ENCODE data around the gene DUSP10.
A peak's percentile ranks its signal among the peaks of the same experiment; 100 is the strongest.

The DUSP10 gene

DNA sequence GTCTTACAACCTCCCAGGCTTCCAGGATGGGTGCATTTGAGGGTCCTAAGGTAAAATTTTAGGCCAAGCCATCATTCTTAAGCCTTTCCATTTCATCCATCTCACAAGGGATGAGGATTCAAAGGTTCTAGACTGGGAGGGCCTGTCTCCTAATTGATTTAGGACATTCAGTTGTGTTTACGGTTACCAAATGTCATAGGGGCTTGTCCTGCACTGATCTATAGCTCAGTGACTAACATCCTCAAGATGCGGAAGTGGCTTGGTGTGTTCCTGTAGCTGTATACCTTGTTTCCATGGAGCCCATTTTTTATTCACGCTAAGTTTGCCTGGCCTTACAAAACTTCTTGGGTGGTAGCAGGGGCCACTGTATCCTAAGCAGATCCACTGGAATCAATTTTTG lies 52.8 kb downstream of the DUSP10 start:
- DNase-seq: no peak

GRCh38 chr1:221688488-221688843 lies 53.4 kb downstream of the DUSP10 start:
- no peak for DNase-seq

- DNase-seq: no peak
Observed at GRCh38 chr1:221687836-221688487, 53.9 kb downstream of the DUSP10 start.

- DNase-seq: no peak
Observed at GRCh38 chr1:221683681-221684080, 58.2 kb downstream of the DUSP10 start.

DNA sequence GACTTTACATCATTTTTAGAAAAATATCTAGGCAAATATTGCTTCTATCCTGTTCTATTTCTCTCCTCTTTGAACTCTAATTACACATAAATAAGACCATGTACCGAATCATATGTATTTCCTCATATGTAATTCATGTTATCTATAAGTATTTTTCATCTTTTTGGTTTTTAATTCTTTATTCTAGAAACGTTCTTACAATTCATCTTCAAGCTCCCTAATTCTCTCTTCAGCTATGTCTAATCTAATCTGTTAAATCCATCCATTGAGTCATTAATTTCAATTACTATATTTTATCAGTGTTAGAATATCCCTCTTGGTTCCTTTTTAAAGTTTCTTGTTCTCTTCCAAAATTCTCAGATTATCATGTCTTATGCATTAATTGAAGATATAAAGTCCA lies 61.8 kb downstream of the DUSP10 start:
- no peak for DNase-seq

GRCh38 chr1:221678014-221678413 lies 63.9 kb downstream of the DUSP10 start:
- no peak for DNase-seq

DNA sequence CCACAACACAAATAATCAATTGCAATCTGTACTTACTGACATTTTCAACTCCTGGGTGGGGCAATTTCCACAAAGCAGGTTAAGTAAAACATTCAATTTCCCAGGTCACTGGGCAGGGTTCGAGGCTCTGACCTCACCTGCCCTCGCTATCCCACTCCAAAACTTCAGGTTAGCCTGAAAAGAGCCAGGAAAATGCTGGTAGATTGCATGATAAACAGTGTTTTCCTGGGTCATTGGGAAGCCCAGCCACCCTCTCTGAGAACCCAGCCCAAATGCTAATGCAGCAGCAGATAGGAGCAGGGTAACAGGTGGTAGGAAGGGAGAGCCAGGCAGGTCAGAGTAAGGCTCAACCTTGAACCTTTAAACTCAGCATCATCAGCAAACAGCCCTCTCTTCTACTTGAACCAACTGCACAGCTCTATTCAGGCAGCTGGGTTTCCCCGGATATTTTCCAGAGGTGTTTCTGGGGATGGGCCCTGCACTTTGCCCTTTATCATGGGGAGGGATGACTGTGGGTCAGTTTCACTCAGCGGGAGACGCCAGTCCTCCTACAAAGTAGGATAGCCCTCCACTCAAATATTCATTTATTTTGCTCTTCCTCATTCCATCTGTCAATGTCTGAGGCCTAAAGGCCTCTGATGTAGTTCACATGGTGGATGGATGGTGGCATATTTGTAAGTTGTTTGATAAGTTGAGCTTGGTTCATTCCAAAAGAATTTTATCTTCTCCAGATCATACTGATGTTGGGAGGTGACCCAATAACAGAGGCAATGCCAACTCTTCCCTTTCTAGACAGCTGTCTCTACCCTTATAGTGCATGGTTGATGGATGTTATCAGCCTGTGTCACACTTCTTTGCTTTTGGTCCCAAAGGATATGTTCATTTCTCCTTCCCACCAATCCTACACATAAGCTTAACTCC lies 65.7 kb downstream of the DUSP10 start:
- DNase-seq: no peak

- DNase-seq: no peak
Observed at GRCh38 chr1:221672965-221673364, 68.9 kb downstream of the DUSP10 start.

DNA sequence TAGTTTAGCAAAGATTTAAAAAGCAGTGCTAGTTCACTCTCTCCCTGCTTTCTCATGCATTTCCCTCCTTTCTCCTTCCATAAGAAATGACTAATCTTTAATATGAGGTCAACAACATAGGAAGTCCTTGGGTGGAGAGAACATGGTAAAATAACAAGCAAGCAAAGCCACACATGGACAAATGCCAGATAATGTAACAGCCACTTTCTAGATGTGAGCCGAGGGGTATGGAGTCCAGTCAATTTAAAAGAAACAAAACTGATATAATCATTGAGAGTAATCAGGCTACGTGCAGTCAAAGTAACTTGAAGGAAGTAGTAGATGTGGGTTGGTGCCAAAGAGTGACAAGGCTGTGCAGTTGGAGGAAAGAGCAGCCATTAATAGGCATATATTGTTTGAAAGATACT lies 69.6 kb downstream of the DUSP10 start:
- DNase-seq: no peak

DNA sequence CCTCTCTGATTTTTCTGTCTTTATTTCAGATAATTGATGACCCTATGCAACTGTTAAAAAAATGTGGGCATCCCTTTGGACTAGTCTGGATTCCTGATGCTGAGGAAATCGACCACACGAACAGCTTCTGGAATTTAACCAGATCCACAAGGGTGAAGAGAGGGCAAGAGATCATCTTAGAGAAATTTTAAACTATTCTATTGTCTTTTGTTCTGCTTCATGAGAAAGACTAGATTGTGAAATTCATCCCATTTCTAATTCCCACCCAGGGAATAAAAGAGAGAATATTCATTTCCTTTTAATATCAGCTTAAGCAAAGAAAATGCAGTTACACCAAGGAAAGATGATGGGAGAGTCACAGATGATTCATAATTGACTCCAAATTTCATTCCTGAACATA lies 71.8 kb downstream of the DUSP10 start:
- no peak for DNase-seq

GRCh38 chr1:221669441-221669840 lies 72.4 kb downstream of the DUSP10 start:
- peak; percentile 20 for DNase-seq

GRCh38 chr1:221667504-221667903 lies 74.4 kb downstream of the DUSP10 start:
- DNase-seq: no peak

- DNase-seq: no peak
Observed at GRCh38 chr1:221664253-221664652, 77.6 kb downstream of the DUSP10 start.

- no peak for DNase-seq
Observed at GRCh38 chr1:221663321-221663720, 78.6 kb downstream of the DUSP10 start.

- DNase-seq: no peak
Observed at GRCh38 chr1:221655766-221656305, 86.1 kb downstream of the DUSP10 start.

Measured in NCI-H2029 (cell line).